Keratinocyte (primary cell): ENCODE data around the gene GPR62.

Source experiments
- CTCF ChIP-seq, 3 experiments: IDR thresholded peaks in 1 of 3; conservative IDR thresholded peaks in 1 of 3; optimal IDR thresholded peaks in 1 of 3; 2 replicates in 2 of 3; 3 replicates in 1 of 3; pipeline versions ENCODE3 to v1.5.1; 2011; ENCODE audit warnings: low read length in 3 of 3, mild to moderate bottlenecking in 3 of 3, moderate library complexity in 2 of 3, control low read depth in 1 of 3, inconsistent platforms in 1 of 3; ENCODE audit not compliant: insufficient read depth in 2 of 3; ENCODE audit errors: extremely low read depth in 1 of 3
- EZH2 ChIP-seq: IDR thresholded peaks from one replicate; pipeline ENCODE4 v1.6.1; 2012; ENCODE audit warnings: inconsistent platforms, mild to moderate bottlenecking, low read length, moderate library complexity

- TF ChIP-seq CTCF (optimal IDR thresholded peaks at IDR 0.05 in 1 of 3, IDR thresholded peaks at IDR 0.05 in 1 of 3, conservative IDR thresholded peaks at IDR 0.05 in 1 of 3; ENCODE audit: extremely low read depth in 1 of 3, insufficient read depth in 2 of 3, low read length in 3 of 3): no peak
- TF ChIP-seq EZH2: no peak
Measured at GRCh38 chr3:51929420-51930003, 25.7 kb upstream of the GPR62 start.
